Activated naive CD4-positive, alpha-beta T cell treated with anti-CD3 and anti-CD28 coated beads for 36 hours (primary cell): Measurements from ENCODE around the gene ZNF771. TPM values are rescaled to one million over a fixed set of nuclear protein-coding genes. Genes with fewer than 3 reads are reported as not detected.
"Not testable (repeated sequence)": the region's sequence is repeated elsewhere in the genome, so short reads cannot be mapped to it uniquely, and the experiment has no call there.

Experiments used
- CTCF ChIA-PET: fragments of 350-600 bp; sonication (Branson Sonifier 250); formaldehyde crosslinking; loops from one replicate; lab custom pipeline; 2021; ENCODE audit warnings: antibody characterized with exemption; lab: Charles Lee
- DNase-seq: peaks from one replicate; pipeline ENCODE4 v3.0.0-alpha.2; 2020
- H3K27ac Mint-ChIP-seq: one replicate; pipeline ENCODE4 v1.8.0; 2021; ENCODE audit warnings: mild to moderate bottlenecking, mixed read lengths
- H3K27me3 Mint-ChIP-seq: one replicate; pipeline ENCODE4 v1.8.0; 2021; ENCODE audit warnings: low read depth, mixed read lengths
- H3K36me3 Mint-ChIP-seq: one replicate; pipeline ENCODE4 v1.8.0; 2021; ENCODE audit warnings: low read depth, mixed read lengths
- H3K4me1 Mint-ChIP-seq: one replicate; pipeline ENCODE4 v1.8.0; 2021; ENCODE audit warnings: low read depth, mixed read lengths
- H3K4me3 Mint-ChIP-seq: one replicate; pipeline ENCODE4 v1.8.0; 2021; ENCODE audit warnings: mild to moderate bottlenecking, moderate library complexity, mixed read lengths
- H3K9me3 Mint-ChIP-seq: one replicate; pipeline ENCODE4 v1.8.0; 2021; ENCODE audit warnings: mixed read lengths
- intact Hi-C: fragments of 100-400 bp; cut with micrococcal nuclease; formaldehyde crosslinking; loops from one replicate; pipeline ENCODE4 v1.15.1; 2023
- total RNA-seq, 2 experiments: library from RNA; stranded (reverse); gene quantifications; one replicate each; pipeline ENCODE4 v1.2.3, GENCODE V29; 2021

ZNF771 gene
- total RNA-seq, 2 experiments from 2014 or later = 3.4 to 4.7 TPM

DNA sequence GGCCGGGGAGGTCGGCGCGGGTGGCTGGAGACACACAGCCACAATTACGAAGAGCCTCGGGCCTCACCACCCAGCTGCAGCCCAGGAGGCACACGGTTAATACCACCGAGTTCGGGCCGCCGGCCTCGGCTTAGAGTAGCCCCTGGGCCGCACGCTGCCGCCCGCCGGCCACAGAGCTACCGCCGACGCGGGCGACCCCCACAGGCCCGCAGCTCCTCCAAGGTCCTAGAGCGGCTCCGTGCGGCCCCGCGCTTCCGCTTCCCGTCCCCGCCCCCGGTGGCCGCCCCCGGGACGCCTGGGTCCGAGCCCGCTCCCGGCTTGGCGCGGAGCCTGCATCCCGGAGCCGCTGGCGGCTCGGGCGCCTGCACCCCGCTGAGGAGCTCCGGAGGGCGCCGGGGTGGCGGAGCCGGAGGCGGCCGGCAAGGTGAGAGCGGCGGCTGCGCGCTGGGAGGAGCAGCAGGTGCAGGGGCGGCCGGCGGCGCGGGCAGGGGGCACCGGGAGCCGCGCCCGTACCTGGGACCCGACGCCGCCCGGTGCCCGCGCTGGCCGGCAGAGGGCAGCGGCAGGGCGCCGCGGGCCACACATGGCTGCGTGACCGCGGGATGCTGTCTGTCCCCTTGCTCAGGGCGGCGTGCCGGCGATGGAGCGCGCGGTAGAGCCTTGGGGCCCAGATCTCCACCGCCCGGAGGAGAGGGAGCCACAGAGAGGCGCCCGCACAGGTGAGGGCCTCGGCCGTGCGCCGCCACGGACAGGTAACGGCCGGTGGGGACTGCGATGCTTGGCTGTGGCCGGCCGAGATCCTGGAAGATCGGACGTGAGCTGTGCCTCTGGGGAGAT lies 12.0 kb upstream of the ZNF771 start, which contains the start of gene ZNF48:
ZNF48 (plus strand) TSS at position 266 of the 837 bp plus-strand sequence; CDS start at position 641, 375 bp downstream.
- CTCF ChIA-PET = interaction anchor here (0.6 to 5.2 kb wide), 6 partner anchors 9 to 34 kb away, joined by 4 to 30 read pairs (median 8); partner anchors contain the start of genes DCTPP1, SEPTIN1 and ZNF771
- Mint-ChIP-seq H3K9me3 (no peaks in the 10 kb centered on the region), H3K27ac (peak within 1 kb of the TSS; percentile 79), H3K27me3 (no peaks in the 10 kb centered on the region), H3K36me3 (peaks cover 11% of the 10 kb centered on the region), H3K4me1 (peaks cover 32% of the 10 kb centered on the region), H3K4me3 (peak within 1 kb of the TSS; percentile 94)
- intact Hi-C loops = no loop called here
- peak; percentile 54 for DNase-seq

DNA sequence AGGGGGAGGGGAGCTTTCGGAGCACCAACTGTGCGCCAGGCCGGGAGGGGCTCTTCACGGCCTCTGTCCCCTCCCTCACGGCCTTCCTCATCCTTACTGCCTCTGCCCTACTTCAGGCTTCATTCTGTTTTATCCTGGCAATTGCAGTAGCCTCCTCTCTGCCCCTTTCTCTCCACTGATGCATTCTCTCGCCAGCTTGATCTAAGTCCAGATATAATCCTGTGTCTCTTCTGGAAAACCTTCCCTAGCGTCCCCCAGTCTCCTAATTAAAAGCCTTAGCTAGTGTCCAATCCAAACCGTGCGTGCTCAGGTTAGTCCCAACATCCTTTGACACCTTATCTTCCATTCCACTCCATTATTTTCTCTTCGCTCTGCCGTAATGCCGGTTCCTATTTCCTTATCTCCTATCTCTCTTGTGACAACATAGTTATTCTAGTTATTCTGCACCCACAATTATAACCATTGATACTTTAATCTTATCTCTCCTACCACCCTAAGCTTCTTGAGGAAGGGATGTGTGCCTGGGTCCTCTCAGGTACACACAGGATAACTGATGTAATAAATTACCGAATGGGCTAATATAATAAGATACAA lies 11.3 kb upstream of the ZNF771 start:
- no peaks in the 10 kb centered on the region for H3K9me3 Mint-ChIP-seq
- peak overlapping the region; percentile 94 for H3K4me3 Mint-ChIP-seq
- intact Hi-C loops = no loop called here
- peaks cover 11% of the 10 kb centered on the region for H3K36me3 Mint-ChIP-seq
- peaks cover 36% of the 10 kb centered on the region for H3K4me1 Mint-ChIP-seq
- no peaks in the 10 kb centered on the region for H3K27me3 Mint-ChIP-seq
- DNase-seq = no peak
- H3K27ac Mint-ChIP-seq = peak overlapping the region; percentile 79
- CTCF ChIA-PET = interaction anchor here (0.6 to 5.2 kb wide), 6 partner anchors 10 to 34 kb away, joined by 4 to 30 read pairs (median 8); partner anchors contain the start of genes DCTPP1, SEPTIN1 and ZNF771

- peaks cover 39% of the 10 kb centered on the region for H3K4me1 Mint-ChIP-seq
- DNase-seq, H3K9me3 Mint-ChIP-seq, intact Hi-C loops, H3K27me3 Mint-ChIP-seq, H3K27ac Mint-ChIP-seq: not testable (repeated sequence)
- H3K4me3 Mint-ChIP-seq = peak overlapping the region; percentile 94
- H3K36me3 Mint-ChIP-seq = peaks cover 11% of the 10 kb centered on the region
- CTCF ChIA-PET = interaction anchor here (1.3 to 5.2 kb wide), 5 partner anchors 11 to 27 kb away, joined by 3 to 30 read pairs (median 9); partner anchors contain the start of genes SEPTIN1 and ZNF771
Observed at GRCh38 chr16:30396627-30397026, 10.8 kb upstream of the ZNF771 start.

DNA sequence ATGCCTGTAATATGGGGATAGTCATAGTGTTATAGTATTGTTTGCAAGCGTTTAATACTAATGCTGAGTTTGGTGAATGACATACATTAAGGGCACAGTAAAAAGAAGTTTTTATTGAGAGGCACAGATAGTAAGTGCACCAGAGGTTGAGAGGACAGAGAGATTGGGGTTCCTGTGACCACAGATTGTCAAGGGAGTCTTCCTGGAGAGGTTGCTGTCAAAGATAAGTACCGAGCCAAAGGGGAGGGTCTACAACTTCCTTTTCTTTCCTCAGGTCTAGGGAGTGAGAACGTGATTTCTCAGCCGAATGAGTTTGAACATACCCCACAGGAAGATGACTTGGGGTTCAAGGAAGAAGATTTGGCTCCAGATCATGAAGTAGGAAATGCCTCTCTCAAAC lies 10.3 kb upstream of the ZNF771 start:
- Mint-ChIP-seq H3K4me3 (peak overlapping the region; percentile 94), H3K4me1 (peaks cover 40% of the 10 kb centered on the region), H3K36me3 (peaks cover 11% of the 10 kb centered on the region), H3K9me3 (no peaks in the 10 kb centered on the region), H3K27me3 (no peaks in the 10 kb centered on the region), H3K27ac (no peak overlapping the region)
- CTCF ChIA-PET = interaction anchor here (1.4 to 5.2 kb wide), 2 partner anchors 13 to 14 kb away, joined by 3 to 30 read pairs; partner anchors contain the start of gene SEPTIN1
- no peak for DNase-seq
- intact Hi-C loops = no loop called here

DNA sequence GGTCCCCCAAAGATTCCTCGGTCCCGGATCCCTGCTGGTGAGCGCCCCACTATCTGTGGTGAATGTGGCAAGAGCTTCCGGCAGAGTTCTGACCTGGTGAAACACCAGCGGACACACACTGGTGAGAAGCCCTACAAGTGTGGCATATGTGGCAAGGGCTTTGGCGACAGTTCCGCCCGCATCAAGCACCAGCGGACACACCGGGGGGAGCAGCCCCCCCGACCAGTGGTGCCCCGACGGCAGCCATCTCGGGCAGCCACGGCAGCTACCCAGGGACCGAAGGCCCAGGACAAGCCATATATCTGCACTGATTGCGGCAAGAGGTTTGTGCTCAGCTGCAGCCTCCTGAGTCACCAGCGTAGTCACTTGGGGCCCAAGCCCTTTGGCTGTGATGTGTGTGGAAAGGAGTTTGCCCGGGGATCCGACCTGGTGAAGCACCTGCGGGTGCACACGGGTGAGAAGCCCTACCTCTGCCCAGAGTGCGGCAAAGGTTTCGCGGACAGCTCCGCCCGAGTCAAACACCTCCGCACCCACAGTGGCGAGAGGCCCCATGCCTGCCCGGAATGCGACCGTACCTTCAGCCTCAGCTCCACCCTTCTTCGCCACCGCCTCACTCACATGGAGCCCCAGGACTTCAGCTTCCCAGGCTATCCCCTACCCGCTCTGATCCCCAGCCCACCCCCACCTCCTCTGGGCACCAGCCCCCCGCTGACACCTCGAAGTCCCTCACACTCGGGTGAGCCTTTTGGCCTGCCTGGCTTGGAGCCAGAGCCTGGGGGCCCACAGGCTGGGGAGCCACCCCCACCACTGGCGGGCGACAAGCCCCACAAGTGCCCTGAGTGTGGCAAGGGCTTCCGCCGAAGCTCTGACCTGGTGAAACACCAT lies 9.4 kb upstream of the ZNF771 start:
- peaks cover 11% of the 10 kb centered on the region for H3K36me3 Mint-ChIP-seq
- no peak overlapping the region for H3K4me3 Mint-ChIP-seq
- DNase-seq = no peak
- CTCF ChIA-PET = interaction anchor here (1.4 to 1.6 kb wide), 2 partner anchors 9 to 12 kb away, joined by 3 to 4 read pairs; partner anchors contain the start of gene ZNF771
- H3K27ac Mint-ChIP-seq = no peak overlapping the region
- H3K27me3 Mint-ChIP-seq = no peaks in the 10 kb centered on the region
- peaks cover 40% of the 10 kb centered on the region for H3K4me1 Mint-ChIP-seq
- no peaks in the 10 kb centered on the region for H3K9me3 Mint-ChIP-seq
- intact Hi-C loops = no loop called here

- CTCF ChIA-PET = interaction anchor here (1.0 to 1.6 kb wide), 2 partner anchors 8 to 10 kb away, joined by 4 to 5 read pairs; partner anchors contain the start of gene ZNF771
- DNase-seq = no peak
- peak overlapping the region; percentile 54 for H3K4me3 Mint-ChIP-seq
- no peak overlapping the region for H3K27ac Mint-ChIP-seq
- intact Hi-C loops = no loop called here
- H3K27me3 Mint-ChIP-seq = no peaks in the 10 kb centered on the region
- no peaks in the 10 kb centered on the region for H3K9me3 Mint-ChIP-seq
- peaks cover 40% of the 10 kb centered on the region for H3K4me1 Mint-ChIP-seq
- H3K36me3 Mint-ChIP-seq = peaks cover 11% of the 10 kb centered on the region
Observed at GRCh38 chr16:30398661-30399434, 8.6 kb upstream of the ZNF771 start.

DNA sequence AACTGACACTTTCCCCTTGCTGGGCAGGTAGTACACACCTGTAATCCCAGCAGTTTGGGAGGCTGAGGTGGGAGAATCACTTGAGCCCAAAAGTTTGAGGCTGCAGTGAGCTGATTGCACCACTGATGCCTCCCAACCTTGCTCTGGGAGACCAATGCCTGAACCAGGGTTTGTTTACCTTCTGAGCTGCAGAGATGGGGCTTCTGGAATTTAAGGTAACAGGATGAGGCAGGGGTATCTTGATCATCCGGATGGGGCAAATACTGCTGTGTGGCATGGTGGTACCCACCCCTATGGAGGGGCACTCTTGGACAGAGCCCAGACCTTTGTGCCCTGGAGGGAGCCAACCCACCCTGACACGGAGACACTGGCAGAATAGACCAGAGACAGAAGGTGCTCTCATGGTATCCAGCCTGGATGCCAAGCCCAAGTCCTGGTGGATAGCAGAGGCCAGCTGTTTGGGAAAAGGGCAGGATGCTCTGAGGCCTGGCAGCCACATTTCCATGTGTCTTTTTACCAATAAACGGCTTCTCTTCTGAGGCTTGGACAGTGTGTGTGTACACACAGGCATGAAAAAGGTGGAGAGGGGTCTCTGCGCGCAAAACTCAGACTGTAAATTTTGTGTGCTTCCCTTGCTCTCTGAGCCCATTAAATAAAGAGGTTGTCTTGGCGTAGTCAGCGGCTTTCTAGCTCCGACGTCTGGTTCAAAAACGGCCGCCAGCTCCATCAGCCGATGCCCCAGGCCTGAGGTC lies 7.8 kb upstream of the ZNF771 start:
- Mint-ChIP-seq H3K27me3 (no peaks in the 10 kb centered on the region), H3K4me3 (peak overlapping the region; percentile 80), H3K9me3 (no peaks in the 10 kb centered on the region), H3K27ac (peak overlapping the region; percentile 83), H3K36me3 (peaks cover 11% of the 10 kb centered on the region), H3K4me1 (peaks cover 38% of the 10 kb centered on the region)
- CTCF ChIA-PET = interaction anchor here (1.0 kb wide), 1 partner anchor 10 kb away, joined by 5 read pairs; no protein-coding TSS in a partner anchor
- DNase-seq = no peak
- intact Hi-C loops = loop anchor here (1.0 kb wide), 1 partner anchor 10 kb away; no protein-coding TSS in a partner anchor

DNA sequence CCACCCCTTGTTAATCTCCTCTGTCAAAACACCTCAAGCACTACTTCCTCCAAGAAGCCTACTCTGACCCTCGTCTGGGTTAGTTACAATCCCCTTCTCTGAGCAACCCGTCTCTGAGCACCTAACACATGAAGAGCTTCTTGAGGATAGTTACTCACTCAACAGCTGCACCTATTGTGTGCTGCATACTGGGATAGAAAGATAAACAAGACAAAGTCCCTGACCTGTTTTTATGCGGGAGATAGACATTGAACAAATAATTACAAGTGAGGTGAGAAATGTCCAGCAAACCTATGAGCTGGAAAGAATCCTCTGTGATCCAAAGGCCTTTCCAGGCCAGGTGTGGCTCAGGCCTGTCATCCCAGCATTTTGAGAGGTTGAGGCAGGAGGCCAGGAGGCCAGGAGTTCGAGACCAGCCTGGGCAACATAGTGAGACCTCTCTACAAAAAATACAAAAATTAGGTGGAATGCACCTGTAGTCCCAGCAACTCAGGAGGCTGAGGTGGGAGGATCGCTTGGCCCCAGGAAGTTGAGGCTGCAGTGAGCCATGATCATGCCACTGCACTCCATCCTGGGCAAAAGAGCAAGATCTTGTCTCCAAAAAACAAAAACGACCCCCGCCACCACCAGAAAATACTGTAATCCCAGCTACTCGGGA lies 5.5 kb upstream of the ZNF771 start:
- DNase-seq = no peak
- Mint-ChIP-seq H3K27ac (no peak overlapping the region), H3K4me1 (peaks cover 32% of the 10 kb centered on the region), H3K27me3 (no peaks in the 10 kb centered on the region), H3K36me3 (peaks cover 9% of the 10 kb centered on the region), H3K4me3 (peak overlapping the region; percentile 80), H3K9me3 (no peaks in the 10 kb centered on the region)
- intact Hi-C loops = no loop called here
- CTCF ChIA-PET = interaction anchor here (0.6 to 1.3 kb wide), 3 partner anchors 31 to 1307 kb away, joined by 3 to 6 read pairs (median 3); no protein-coding TSS in a partner anchor

- peaks cover 28% of the 10 kb centered on the region for H3K4me1 Mint-ChIP-seq
- H3K9me3 Mint-ChIP-seq = no peaks in the 10 kb centered on the region
- H3K4me3 Mint-ChIP-seq = peak overlapping the region; percentile 98
- CTCF ChIA-PET = interaction anchor here (1.0 to 4.6 kb wide), 8 partner anchors 8 to 222 kb away, joined by 3 to 27 read pairs (median 8); partner anchors contain the start of genes DCTPP1, SEPTIN1 and ZNF48
- H3K27ac Mint-ChIP-seq = peak overlapping the region; percentile 93
- intact Hi-C loops = loop anchor here (1.0 to 2.0 kb wide), 5 partner anchors 24 to 341 kb away; partner anchors contain the start of genes ALDOA, SEPTIN1 and TBC1D10B
- peaks cover 4% of the 10 kb centered on the region for H3K36me3 Mint-ChIP-seq
- no peak for DNase-seq
- H3K27me3 Mint-ChIP-seq = no peaks in the 10 kb centered on the region
Observed at GRCh38 chr16:30406795-30407101, 658 bp upstream of the ZNF771 start.
